SK-N-MC (cell line): ENCODE data around the gene ITGA11.

ENCODE experiments used
- DNase-seq: peaks from one replicate; pipeline ENCODE4 v3.0.0-alpha.2; 2011; ENCODE audit warnings: low read depth, low spot score
- H3K27ac ChIP-seq: fragments of 200-600 bp; sonication (generic); 2 replicates; pipeline ENCODE4 v1.5.1; 2016; ENCODE audit warnings: mixed run types
- H3K36me3 ChIP-seq: fragments of 200-600 bp; sonication (generic); 2 replicates; pipeline ENCODE4 v1.6.1; 2017; ENCODE audit warnings: antibody characterized with exemption, low read length, mixed read lengths; ENCODE audit not compliant: insufficient read depth
- H3K4me3 ChIP-seq: fragments of 200-600 bp; sonication (generic); 2 replicates; pipeline ENCODE4 v1.5.1; 2016
- H3K9ac ChIP-seq: fragments of 200-600 bp; sonication (generic); 2 replicates; pipeline ENCODE4 v1.8.0; 2017; ENCODE audit warnings: mixed run types, mixed read lengths; ENCODE audit not compliant: insufficient read length
- H3K9me3 ChIP-seq: fragments of 200-600 bp; sonication (generic); 2 replicates; pipeline ENCODE4 v1.6.1; 2017; ENCODE audit warnings: low read depth, mild to moderate bottlenecking, antibody characterized with exemption, low read length, moderate library complexity, mixed read lengths
- EZH2 ChIP-seq: fragments of 200-600 bp; sonication (generic); IDR thresholded peaks from one replicate; pipeline ENCODE4 v1.6.1; 2017; ENCODE audit warnings: antibody characterized with exemption
- FOXP2 ChIP-seq: optimal IDR thresholded peaks from 2 replicates; pipeline ENCODE3; 2011; ENCODE audit warnings: mild to moderate bottlenecking, moderate library complexity; ENCODE audit not compliant: insufficient read depth; ENCODE audit errors: extremely low read length, control extremely low read depth
- POLR2AphosphoS5 ChIP-seq: IDR thresholded peaks from 2 replicates; pipeline ENCODE4 v1.6.1; 2012; ENCODE audit warnings: mild to moderate bottlenecking, low read depth, low read length, borderline replicate concordance

ITGA11 gene

DNA sequence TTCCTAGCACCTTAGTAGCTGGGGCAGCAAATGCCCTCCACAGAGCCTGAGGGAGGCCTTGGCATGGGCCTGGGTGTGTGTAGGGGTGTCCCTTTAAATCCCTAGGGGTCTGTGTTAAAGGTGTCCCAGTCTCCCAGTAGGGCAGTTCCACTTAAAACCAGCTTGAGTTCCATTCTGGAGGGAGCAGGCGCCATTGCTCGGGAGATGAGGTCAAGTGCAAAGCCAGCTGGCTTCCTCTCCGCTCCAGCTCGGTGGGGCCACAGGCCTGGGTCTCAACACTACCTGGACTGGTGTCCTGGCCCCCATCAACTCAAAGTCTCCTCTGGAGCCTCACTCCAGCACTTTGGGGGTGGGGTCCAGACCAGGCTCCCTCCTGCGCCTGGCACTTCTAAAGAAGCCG, 129.2 kb downstream of the ITGA11 start:
- Histone ChIP-seq H3K36me3 (0 out of 2 replicates have a peak, but pooled peaks cover 2% of the 10 kb centered on the region), H3K9me3 (no peaks in the 10 kb centered on the region), H3K9ac (no peak overlapping the region), H3K27ac (no peak overlapping the region), H3K4me3 (no peak overlapping the region)
- no peak for DNase-seq
- TF ChIP-seq FOXP2 (no peak), EZH2 (no peak), POLR2AphosphoS5 (no peak)

DNA sequence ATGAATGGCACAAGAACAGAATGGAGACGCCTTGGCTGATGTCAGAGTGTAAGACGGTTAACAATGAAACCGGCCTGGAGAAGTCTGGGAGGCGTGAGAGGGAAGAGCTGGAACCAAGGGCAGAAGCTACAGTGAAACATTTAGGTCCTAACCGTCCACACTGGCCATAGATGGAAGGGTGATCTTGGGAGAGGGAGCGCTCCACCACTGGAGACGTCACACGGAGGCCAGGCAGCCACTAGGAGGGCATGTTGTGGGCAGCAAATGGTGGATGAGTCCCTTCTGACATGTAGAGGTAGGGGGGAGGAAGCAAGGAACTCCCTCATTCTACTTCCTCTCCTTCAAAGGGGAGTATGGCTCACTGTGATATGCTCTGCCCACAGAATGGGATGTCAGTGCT, 130.7 kb downstream of the ITGA11 start:
- Histone ChIP-seq H3K36me3 (peaks cover 7% of the 10 kb centered on the region; the same call in 1 of the 2 replicates), H3K4me3 (no peak overlapping the region), H3K9me3 (no peaks in the 10 kb centered on the region), H3K9ac (no peak overlapping the region), H3K27ac (no peak overlapping the region)
- DNase-seq: no peak
- TF ChIP-seq FOXP2: no peak
- no peak for TF ChIP-seq POLR2AphosphoS5
- TF ChIP-seq EZH2: no peak

DNA sequence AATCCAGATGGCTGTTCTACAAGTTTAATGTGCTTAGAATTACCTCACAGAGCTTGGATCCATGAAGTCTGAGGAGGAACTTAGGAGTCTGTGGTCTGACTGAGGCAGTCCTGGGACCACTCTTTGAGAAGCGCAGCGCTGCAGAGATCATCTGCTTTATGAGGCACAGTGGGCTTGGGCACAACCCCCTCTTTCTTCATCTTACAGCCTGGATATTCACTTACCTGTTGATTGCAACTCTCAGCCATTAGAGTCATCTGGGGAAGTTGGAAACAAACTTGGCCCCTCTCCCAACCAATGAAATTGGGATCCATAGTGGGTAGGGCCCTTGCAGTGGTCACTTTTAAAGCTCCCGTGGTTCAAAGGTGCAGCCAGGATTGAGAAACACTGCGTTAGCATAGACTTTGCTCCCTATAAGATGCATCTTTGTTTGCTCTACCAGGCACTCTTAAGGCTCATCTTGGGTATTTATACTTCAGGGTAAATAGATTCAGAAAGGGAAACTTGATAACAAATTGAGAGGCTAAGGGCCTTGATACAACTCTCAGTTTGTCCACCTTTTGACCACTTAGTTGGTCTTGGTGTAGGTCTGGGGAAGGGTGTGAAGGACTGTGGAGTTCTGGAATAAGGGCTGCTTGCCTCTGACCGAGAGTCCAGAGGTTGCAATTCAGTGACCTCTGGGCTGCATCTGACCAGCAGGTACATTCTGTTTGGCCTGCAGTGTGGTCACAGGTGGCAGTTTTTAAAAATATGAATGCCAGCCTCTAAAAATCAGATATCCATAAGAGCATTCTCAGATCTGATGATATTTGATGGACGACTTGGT, 131.6 kb downstream of the ITGA11 start:
- H3K36me3 ChIP-seq: peaks cover 15% of the 10 kb centered on the region
- TF ChIP-seq POLR2AphosphoS5: no peak
- no peak for TF ChIP-seq FOXP2
- no peak for TF ChIP-seq EZH2
- no peak for DNase-seq
- no peak overlapping the region for H3K4me3 ChIP-seq
- no peak overlapping the region for H3K9ac ChIP-seq
- peaks cover 7% of the 10 kb centered on the region; the same call in 1 of the 2 replicates for H3K9me3 ChIP-seq
- H3K27ac ChIP-seq: peak overlapping the region; percentile 39; the same call in 1 of the 2 replicates

DNA sequence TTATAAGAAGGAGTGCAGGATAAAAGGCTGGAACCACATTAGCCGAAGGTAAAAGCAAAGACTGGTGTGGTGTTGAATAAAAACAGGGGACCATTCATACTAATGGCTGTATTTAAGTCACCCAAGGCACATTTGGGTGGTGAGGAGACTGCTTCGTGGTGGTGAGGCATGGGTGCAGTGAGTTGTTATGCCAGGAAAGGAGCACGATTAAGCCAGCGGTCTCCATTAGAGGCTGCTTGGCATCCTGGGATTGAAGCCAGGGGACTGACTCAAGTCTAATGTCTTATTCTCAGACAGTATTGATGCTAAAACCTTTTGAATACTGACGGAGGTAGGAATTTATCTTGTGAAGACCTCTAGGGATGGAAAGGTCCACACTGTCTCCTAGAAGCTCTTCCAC, 132.5 kb downstream of the ITGA11 start:
- no peak overlapping the region for H3K27ac ChIP-seq

DNA sequence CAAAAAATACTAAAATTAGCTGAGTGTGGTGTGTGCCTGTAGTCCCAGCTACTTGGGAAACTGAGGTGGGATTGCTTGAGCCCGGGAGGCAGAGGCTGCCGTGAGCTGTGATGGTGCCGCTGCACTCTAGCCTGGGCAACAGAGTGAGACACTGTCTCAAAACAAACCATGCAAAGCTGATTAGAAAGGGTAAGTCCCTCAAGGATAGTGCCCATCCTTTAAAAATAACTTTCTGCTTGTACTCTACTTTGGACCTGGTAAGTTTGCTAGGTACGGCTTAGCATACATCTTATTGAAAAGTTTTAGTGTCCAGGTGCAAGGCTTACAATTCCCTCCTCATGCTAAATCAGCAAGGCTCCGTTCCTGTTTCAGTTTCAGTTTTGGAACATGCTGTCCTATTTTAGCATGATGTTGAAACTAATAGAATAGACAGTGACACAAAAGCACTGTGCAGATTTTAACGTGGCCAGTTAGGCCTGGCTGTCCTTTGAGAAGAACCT, 133.0 kb downstream of the ITGA11 start:
- peaks cover 19% of the 10 kb centered on the region for H3K36me3 ChIP-seq
- H3K9me3 ChIP-seq: peaks cover 8% of the 10 kb centered on the region; the same call in 1 of the 2 replicates
- no peak overlapping the region for H3K9ac ChIP-seq
- DNase-seq: no peak
- TF ChIP-seq POLR2AphosphoS5: no peak
- TF ChIP-seq FOXP2: no peak
- TF ChIP-seq EZH2: no peak
- H3K4me3 ChIP-seq: no peak overlapping the region
- H3K27ac ChIP-seq: no peak overlapping the region

More for the DNA sequence above, 132.5 kb downstream of the ITGA11 start:
- no peak for DNase-seq
- Histone ChIP-seq H3K9ac (no peak overlapping the region), H3K36me3 (peaks cover 19% of the 10 kb centered on the region), H3K9me3 (peaks cover 8% of the 10 kb centered on the region; the same call in 1 of the 2 replicates), H3K4me3 (no peak overlapping the region)
- TF ChIP-seq POLR2AphosphoS5: no peak
- no peak for TF ChIP-seq EZH2
- no peak for TF ChIP-seq FOXP2

DNA sequence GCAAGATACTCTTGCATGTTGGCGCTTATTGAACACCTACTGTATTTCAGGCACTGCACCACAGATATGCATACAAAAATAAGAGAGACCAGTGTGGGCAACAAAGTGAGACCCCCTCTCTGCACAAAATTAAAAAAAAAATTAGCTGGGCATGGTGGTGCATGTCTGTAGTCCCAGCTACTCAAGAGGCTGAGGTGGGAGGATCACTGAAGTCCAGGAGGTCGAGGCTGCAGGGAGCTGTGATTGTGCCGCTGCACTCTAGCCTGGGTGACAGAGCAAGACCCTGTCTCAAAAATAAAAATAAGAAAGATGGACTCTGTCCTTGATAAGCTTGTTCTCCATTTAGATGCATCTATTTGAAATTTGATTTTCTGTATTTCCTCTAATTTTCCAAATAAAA, 133.6 kb downstream of the ITGA11 start:
- Histone ChIP-seq H3K27ac (no peak overlapping the region), H3K9me3 (peaks cover 8% of the 10 kb centered on the region; the same call in 1 of the 2 replicates), H3K9ac (no peak overlapping the region), H3K4me3 (no peak overlapping the region), H3K36me3 (peaks cover 24% of the 10 kb centered on the region)
- no peak for TF ChIP-seq FOXP2
- no peak for TF ChIP-seq POLR2AphosphoS5
- no peak for TF ChIP-seq EZH2
- no peak for DNase-seq

DNA sequence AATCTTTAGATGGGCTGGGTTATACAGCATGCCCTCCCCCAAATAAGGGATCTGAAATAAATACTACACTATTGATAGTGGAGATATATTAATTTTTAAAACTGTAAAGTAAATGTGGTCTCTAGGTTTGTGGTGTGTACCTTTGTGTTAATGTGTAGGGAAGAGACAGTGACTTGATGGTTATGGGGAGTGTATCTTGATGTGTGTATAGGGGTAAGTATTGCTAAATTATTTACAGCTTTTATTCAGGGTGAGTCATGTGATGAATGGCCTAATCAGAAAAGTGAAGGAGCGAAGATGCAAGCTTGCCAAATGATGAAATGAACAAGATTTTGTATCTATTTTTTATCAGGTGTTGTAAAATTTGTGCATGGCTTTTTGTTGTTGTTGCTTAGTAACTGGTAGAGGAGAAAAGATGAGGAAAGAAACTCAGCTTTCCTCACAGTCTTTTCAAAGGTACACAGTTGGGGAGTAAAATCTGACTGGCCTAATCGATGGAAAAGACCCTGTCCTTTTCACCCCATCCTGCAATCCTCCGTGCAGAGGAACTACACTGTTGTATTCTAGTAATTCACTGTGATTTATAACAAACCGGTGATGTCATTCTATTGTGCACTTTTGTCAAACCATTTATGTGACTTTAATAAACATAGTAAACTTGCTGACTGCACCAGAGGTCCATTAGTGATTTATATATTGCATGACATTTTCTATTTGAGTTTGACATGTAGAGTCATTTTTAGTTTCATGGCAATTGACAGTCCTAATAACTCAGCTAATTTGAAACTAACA, 136.8 kb downstream of the ITGA11 start:
- H3K9me3 ChIP-seq: peaks cover 8% of the 10 kb centered on the region; the same call in 1 of the 2 replicates
- no peak overlapping the region for H3K27ac ChIP-seq
- H3K9ac ChIP-seq: no peak overlapping the region
- H3K36me3 ChIP-seq: peaks cover 51% of the 10 kb centered on the region
- DNase-seq: no peak
- H3K4me3 ChIP-seq: no peak overlapping the region
- TF ChIP-seq FOXP2: no peak
- TF ChIP-seq POLR2AphosphoS5: no peak
- no peak for TF ChIP-seq EZH2

DNA sequence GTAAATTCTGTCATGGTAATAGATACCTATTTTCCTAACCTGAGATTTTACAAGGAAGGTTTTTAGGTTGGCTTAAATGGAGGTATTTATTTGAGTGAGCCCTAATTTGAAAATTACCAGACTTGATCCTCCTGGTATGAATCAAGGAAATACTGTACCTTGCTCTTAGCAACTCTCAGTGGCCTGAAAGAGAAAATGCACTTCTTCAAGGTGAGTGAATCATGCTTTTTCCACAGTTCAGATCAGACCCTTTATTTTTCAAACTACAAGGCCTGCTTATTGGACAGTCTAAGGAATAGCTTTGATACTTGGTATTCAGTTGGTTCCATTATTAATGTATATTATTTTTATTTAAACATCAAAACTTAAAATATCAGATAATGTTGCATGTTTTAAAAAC, 139.0 kb downstream of the ITGA11 start:
- no peak overlapping the region for H3K9ac ChIP-seq
- H3K9me3 ChIP-seq: peaks cover 8% of the 10 kb centered on the region; the same call in 1 of the 2 replicates
- peaks cover 66% of the 10 kb centered on the region for H3K36me3 ChIP-seq
- H3K27ac ChIP-seq: no peak overlapping the region
- no peak for DNase-seq
- no peak for TF ChIP-seq POLR2AphosphoS5
- TF ChIP-seq FOXP2: no peak
- no peak for TF ChIP-seq EZH2
- H3K4me3 ChIP-seq: no peak overlapping the region
